ENCODE data around the gene MYO3B.

DNA sequence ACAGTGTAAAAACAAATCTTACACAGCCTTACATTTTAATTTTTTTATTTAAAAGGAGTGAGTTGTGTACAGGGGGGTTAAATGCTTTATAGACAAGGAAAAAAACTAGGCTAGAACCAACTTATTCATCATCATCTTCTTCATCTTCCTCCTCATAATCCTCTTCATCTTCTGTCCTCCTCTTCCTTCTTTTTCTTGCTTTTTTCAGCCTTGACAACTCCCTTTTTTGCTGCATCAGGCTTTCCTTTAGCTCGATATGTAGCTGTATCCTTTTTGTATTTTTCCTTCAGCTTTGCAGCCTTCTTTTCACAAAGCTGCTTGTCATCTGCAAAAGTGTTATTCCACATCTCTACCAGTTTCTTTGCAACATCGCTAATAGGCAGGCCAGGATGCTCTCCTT lies 423.5 kb downstream of the MYO3B start:
- TF ChIP-seq, protein P1, sequence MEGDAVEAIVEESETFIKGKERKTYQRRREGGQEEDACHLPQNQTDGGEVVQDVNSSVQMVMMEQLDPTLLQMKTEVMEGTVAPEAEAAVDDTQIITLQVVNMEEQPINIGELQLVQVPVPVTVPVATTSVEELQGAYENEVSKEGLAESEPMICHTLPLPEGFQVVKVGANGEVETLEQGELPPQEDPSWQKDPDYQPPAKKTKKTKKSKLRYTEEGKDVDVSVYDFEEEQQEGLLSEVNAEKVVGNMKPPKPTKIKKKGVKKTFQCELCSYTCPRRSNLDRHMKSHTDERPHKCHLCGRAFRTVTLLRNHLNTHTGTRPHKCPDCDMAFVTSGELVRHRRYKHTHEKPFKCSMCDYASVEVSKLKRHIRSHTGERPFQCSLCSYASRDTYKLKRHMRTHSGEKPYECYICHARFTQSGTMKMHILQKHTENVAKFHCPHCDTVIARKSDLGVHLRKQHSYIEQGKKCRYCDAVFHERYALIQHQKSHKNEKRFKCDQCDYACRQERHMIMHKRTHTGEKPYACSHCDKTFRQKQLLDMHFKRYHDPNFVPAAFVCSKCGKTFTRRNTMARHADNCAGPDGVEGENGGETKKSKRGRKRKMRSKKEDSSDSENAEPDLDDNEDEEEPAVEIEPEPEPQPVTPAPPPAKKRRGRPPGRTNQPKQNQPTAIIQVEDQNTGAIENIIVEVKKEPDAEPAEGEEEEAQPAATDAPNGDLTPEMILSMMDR (IDR thresholded peaks at IDR 0.05): no peak
- TF ChIP-seq POLR2A (IDR thresholded peaks at IDR 0.05): no peak

Data from body of pancreas (tissue), 4 donors.